Hematopoietic multipotent progenitor cell treated with erythropoietin and hydrocortisone succinate and interleukin-3 and kit ligand, for 4 days (in vitro differentiated cells): Measurements from ENCODE around the gene RPS4Y1.
"Not testable (repeated sequence)": the region's sequence is repeated elsewhere in the genome, so short reads cannot be mapped to it uniquely, and the experiment has no call there.

Source experiments
- DNase-seq: peaks from one replicate; pipeline ENCODE4 v3.0.0-alpha.2; 2015

The RPS4Y1 gene

GRCh38 chrY:2841471-2841893 lies at the start of gene RPS4Y1:
Gene RPS4Y1 (plus strand): TSS chrY:2841602. CDS start chrY:2841625, 23 bp downstream.
- DNase-seq = peak; percentile 91

DNA sequence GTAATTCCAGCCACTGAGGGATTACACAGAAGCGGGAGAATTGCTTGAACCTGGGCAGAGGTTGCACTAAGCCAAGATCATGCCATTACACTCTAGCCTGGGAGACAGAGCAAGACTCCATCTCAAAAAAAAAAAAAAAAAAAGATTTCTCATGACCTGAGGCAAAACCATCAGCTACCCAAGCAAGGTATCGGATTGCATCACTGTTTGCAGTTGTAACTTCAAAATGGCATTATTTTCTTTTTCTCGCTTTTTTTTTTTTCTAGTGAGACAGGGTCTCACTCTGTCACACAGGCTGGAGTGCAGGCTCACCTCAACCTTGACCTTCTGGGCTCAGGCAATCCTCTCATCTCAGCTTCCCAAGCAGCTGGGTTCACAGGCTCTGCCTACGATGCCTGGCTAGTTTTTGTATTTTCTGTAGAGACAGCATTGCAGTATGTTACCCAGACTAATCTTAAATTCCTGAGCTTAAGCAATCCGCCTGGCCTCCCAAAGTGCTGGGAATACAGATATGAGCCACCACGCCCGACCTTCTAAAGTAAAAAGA lies 44.4 kb upstream of the RPS4Y1 start:
- DNase-seq = no peak

DNA sequence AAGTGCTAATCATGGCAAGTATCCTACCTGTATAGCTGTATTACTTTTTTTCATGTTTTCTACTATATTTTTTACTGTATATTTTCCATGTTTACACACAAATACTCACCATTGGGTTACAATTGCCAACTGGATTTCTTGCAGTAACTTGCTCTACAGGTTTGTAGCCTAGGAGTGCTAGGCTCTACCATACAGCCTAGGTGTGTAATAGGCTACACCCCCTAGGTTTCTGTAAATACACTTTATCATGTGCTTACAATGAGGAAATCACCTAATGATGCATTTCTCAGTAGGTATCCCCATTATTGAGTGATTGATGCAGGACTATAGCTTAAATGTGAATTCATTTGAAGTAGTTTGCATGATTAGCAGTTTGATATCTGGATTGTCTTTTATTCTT lies 43.4 kb upstream of the RPS4Y1 start:
- DNase-seq = no peak

DNA sequence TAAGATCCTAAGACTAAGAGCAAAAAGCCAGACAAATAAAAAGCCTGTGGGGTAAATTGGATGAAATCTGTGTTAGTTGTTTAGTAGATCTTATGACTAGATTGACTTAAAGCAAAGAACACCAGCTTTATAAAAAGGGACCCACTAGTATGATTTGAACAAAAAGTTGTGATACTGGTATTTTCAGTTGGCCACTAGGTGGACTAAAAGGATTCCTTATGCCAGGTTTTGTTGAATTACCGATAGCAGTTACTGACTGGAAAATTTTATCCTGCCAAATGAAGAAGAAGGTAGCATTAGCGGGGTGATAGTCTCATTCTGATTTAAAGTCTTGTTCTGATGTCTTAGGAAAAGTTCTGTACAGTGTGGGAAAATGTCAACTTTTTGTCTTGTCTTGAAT lies 41.2 kb upstream of the RPS4Y1 start:
- peak; percentile 47 for DNase-seq

GRCh38 chrY:2817146-2817896 lies 24.1 kb upstream of the RPS4Y1 start:
- DNase-seq = not testable (repeated sequence)

DNA sequence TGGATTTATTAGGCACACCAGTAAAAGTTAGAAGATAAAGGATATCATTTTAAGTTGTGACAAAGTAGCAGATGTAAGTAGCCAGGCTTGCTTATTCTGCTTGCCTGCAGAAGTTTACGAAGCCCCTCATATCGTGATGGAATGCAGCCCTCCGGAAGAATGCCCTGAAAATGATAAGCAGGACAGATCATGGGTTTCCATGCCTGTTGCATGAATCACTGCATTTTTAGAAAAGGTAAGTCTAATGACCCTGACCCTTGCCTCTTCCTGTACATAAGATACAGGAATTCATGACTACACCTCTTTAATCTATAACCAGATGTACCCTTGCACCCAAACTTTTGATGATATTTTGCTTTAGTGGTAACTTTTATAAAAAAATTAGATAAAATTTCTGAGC lies 16.9 kb upstream of the RPS4Y1 start:
- DNase-seq = no peak

- DNase-seq = no peak
These were observed 12.9 kb upstream of the RPS4Y1 start for GRCh38 chrY:2828497-2828896.

- DNase-seq = no peak
These were observed 6.2 kb upstream of the RPS4Y1 start for GRCh38 chrY:2835230-2835629.

DNA sequence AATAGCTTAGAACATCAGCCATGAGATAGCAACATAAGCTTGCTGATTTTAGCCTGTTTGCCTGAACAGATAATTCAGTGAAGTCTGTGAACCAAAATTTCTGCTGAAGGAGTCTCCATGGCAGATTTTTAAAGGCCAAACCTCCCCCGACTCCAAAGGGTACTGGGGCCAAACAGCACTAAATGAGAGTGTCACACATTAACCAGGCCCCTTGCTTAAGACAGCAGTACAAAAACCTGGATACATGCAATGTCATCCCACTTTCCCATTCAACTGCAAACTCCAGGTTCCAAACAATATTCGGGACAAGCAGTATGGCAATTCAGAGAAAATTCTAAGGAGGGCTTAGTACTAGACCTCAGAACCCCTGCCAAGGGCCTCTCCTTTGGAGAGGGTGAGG lies 4.3 kb upstream of the RPS4Y1 start:
- DNase-seq = no peak

- no peak for DNase-seq
These were observed 3.5 kb upstream of the RPS4Y1 start for GRCh38 chrY:2837932-2838331.

DNA sequence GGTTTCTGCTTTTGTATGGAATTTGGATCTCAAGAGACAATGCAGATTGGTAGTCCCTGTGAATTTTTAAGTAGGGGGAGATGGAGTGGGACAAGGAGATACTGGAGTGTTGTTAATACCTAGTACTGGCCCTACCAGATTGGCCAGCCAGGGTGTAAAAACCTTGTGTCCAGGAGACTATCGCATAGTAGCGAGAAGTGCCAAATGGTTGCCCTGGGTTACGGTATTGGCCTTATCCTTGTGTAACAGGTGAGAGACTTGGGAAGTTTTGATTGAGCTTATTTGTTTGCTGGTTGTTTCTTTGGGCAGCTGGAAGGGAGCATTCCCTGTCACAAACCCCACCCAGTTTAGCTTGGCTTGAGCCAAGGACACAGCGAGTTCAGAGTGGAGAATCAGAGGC lies 5.4 kb downstream of the RPS4Y1 start:
- no peak for DNase-seq

DNA sequence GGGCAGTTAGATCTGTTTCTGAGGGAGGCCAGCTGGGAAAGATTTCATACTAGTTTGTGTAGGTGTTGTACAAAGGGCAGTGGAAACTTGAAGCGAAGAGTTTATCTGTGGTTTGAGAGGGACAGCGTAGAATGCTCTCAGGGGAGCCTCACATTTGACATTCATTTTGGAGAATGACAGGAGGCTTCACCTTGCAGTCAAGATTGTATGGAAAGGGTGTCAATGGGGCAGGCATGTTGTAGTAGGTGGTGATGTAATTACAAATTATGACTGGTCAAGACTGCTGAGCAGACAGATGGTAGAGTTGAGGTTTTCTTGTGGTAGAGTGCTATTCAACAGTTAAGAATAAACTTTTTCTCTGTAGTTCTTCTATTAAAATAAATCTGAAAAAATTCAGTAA lies 7.0 kb downstream of the RPS4Y1 start:
- no peak for DNase-seq

GRCh38 chrY:2849368-2849767 lies 8.0 kb downstream of the RPS4Y1 start:
- DNase-seq = no peak

- DNase-seq = no peak
These were observed 12.9 kb downstream of the RPS4Y1 start for GRCh38 chrY:2854145-2854774.

GRCh38 chrY:2857068-2857467 lies 15.7 kb downstream of the RPS4Y1 start:
- no peak for DNase-seq

DNA sequence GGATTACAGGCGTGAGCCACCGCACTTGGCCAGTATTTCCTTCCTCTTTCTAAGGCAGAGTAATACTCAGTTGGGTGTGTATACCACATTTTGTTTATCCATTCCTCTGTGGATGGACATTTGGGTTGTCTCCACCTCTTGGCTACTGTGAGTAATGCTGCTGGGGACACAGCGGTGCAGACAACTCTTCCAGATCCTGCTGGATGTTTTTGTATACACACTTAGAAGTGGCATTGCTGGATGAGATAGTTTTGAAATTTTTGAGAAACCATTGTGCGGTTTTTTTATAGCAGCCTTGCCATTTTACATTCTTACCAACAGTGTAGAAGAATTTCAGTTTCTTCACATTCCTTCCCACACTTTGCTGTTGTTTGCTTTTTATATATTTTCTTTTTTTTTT lies 16.3 kb downstream of the RPS4Y1 start:
- peak; percentile 60 for DNase-seq

- DNase-seq = no peak
These were observed 18.4 kb downstream of the RPS4Y1 start for GRCh38 chrY:2859782-2860181.

- DNase-seq = peak; percentile 44
These were observed 19.1 kb downstream of the RPS4Y1 start for GRCh38 chrY:2860511-2860910.

DNA sequence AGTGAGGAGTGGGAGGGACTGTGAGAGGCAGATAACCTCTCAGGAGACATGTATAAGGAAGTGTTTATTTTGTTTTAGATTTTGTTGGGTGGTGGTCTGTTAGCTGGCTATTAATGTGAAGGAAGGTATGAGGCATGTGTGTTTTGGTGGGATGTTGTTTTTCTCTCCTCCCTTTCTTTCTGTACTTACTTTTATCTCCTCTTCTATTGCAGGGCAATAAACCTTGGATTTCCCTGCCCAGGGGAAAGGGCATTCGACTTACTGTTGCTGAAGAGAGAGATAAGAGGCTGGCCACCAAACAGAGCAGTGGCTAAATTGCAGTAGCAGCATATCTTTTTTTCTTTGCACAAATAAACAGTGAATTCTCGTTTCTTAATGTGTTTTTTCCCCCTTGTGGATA lies 25.2 kb downstream of the RPS4Y1 start:
- no peak for DNase-seq

GRCh38 chrY:2867469-2867868 lies 26.1 kb downstream of the RPS4Y1 start:
- no peak for DNase-seq

DNA sequence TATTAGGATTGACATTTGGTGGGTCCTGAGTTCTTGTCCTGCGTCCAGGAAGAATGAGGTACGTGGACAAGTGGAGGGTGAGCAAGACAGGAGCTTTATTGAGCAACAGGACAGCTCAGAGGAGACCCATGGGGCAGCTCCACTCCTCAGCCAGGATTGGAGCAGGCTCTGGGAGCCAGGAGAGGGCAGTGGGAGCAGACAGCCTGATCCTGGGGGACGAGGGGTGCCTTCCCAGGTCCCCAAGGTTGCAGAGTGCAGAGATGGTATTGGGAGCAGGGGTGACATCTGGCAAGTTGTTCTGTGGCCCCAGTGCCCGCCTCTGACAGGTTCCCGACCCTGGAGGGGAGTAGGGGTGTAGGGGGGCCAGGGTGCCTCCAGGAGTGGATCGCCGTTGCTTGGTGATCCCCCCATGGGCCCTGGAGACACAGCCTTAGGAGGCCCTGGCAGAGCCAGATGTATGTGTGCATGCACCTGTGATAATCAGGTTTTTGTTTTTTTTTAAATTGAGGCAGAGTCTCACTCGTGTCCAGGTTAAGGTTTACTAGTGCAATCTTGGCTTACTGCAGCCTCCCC lies 26.7 kb downstream of the RPS4Y1 start:
- no peak for DNase-seq

GRCh38 chrY:2872234-2872633 lies 30.8 kb downstream of the RPS4Y1 start:
- DNase-seq = not testable (repeated sequence)

DNA sequence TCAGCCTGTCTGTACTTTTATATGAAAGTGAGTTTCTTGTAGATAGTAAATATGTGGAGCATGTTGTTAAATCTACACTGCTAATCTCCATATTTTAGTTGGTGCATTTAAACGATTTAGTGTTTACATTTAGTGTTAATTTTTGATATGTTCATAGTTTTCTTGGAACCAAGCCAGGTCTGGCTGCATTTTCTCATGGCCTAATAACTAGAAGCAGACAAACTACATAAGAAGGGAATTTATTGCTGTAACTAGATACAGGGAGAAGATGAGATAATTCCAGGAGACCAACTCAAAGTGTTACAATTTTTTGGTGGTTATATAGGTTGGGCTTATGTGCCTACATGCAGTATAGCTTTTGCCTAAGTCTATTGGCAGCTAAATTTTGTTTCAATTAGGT lies 32.8 kb downstream of the RPS4Y1 start:
- DNase-seq = no peak

DNA sequence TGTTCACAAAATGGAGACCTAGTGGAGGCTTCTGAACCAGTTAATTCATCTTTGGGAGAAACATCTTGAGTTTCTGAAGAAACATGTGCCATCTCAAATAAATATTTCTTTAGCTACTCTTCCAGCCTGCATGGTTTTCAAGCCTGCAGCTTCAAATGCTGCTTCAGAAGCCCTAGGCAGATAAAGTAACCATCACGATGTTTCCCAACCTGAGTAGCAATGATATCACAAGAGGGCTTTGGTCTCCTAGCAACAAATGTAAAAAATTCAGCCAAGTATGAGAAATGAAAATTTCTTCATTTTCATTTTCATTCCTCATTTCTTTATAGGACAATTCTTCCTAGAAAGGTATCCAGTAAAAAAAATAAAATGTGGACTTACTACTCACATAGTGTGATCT lies 42.2 kb downstream of the RPS4Y1 start:
- DNase-seq = peak; percentile 38
